Tibial nerve (tissue), 4 donors: ENCODE results near the gene DPP10. TPM values are rescaled to one million over a fixed set of nuclear protein-coding genes. Genes with fewer than 3 reads are reported as not detected.

Source experiments
- DNase-seq, 2 donors: peaks; one replicate each; pipeline ENCODE4 v3.0.0-alpha.2; 2019; ENCODE audit warnings: low spot score in 2 of 2
- H3K27ac ChIP-seq, 4 donors: fragments of 200-600 bp; sonication (generic) in 3 of 4; one replicate each; pipeline ENCODE4 v1.5.1; 2017 to 2019; ENCODE audit warnings: mild to moderate bottlenecking in 1 of 4
- H3K27me3 ChIP-seq, 2 donors: fragments of 200-600 bp; sonication (generic) in 1 of 2; one replicate each; pipeline versions ENCODE4 v1.5.1 to v1.6.0; 2017 to 2019
- H3K36me3 ChIP-seq, 3 donors: fragments of 200-600 bp; sonication (generic); one replicate each; pipeline ENCODE4 v1.5.1; 2018 to 2019
- H3K4me1 ChIP-seq, 4 donors: fragments of 200-600 bp; sonication (generic) in 3 of 4; one replicate each; pipeline ENCODE4 v1.5.1; 2017 to 2019
- H3K4me3 ChIP-seq, 4 donors: fragments of 200-600 bp; sonication (generic) in 3 of 4; one replicate each; pipeline ENCODE4 v1.5.1; 2017 to 2019; ENCODE audit warnings: mild to moderate bottlenecking in 1 of 4, moderate library complexity in 1 of 4
- H3K9me3 ChIP-seq, 4 donors: fragments of 200-600 bp; sonication (generic) in 3 of 4; one replicate each; pipeline ENCODE4 v1.5.1; 2017 to 2019
- CTCF ChIP-seq, 5 experiments: fragments of 200-600 bp in 3 of 5; fragments of 450-650 bp in 2 of 5; sonication (generic) in 3 of 5; IDR thresholded peaks; one replicate each; pipeline ENCODE4 v1.5.1; 2016 to 2019; ENCODE audit warnings: antibody characterized with exemption in 5 of 5, mild to moderate bottlenecking in 3 of 5, moderate library complexity in 2 of 5
- EP300 ChIP-seq, 2 donors: sonication (generic); formaldehyde crosslinking; IDR thresholded peaks; one replicate each; pipeline ENCODE4 v1.6.1; 2017; ENCODE audit warnings: antibody characterized with exemption in 2 of 2, mild to moderate bottlenecking in 1 of 2
- POLR2A ChIP-seq, 2 donors: fragments of 450-650 bp; IDR thresholded peaks; one replicate each; pipeline ENCODE4 v1.6.1; 2017; ENCODE audit warnings: antibody characterized with exemption in 2 of 2, mild to moderate bottlenecking in 2 of 2, moderate library complexity in 2 of 2
- WGBS, 2 donors: methylation state at CpG; one replicate each; pipeline ENCODE4 v1.1.5; 2018; 5-methylcytosine and 5-hydroxymethylcytosine counted together
- total RNA-seq, 4 donors: library from RNA; depleted of rRNA; stranded (reverse); fragments of >200 nt; gene quantifications; one replicate each; pipeline ENCODE4 v1.1.0, GENCODE V29; 2016

Gene DPP10
- total RNA-seq, 4 donors from 2014 or later: 0.20 to 2.1 TPM; not detected in 2

GRCh38 chr2:114933671-114934241 lies 491.3 kb downstream of the DPP10 start:
- no peaks in the 10 kb centered on the region for H3K27me3 ChIP-seq
- DNase-seq: no peak
- TF ChIP-seq CTCF (IDR thresholded peaks at IDR 0.05) (no peak), EP300 (IDR thresholded peaks at IDR 0.05) (no peak), POLR2A (IDR thresholded peaks at IDR 0.05) (no peak)
- H3K4me1 ChIP-seq: no peaks in the 10 kb centered on the region
- 66 to 67% methylated on average over 4 of the region's 4 CpGs for WGBS, 2 donors
- H3K27ac ChIP-seq: no peak overlapping the region
- H3K4me3 ChIP-seq: no peak overlapping the region
- H3K9me3 ChIP-seq: peaks cover 0 to 10% (median 0%) of the 10 kb centered on the region in 4 donors
- H3K36me3 ChIP-seq: no peaks in the 10 kb centered on the region

- H3K27ac ChIP-seq: no peak overlapping the region
- peaks cover 0 to 3% (median 0%) of the 10 kb centered on the region in 4 donors for H3K9me3 ChIP-seq
- no peak for TF ChIP-seq POLR2A (IDR thresholded peaks at IDR 0.05)
- no peak for TF ChIP-seq EP300 (IDR thresholded peaks at IDR 0.05)
- no peak for TF ChIP-seq CTCF (IDR thresholded peaks at IDR 0.05)
- H3K36me3 ChIP-seq: no peaks in the 10 kb centered on the region
- no peak overlapping the region for H3K4me3 ChIP-seq
- no peaks in the 10 kb centered on the region for H3K27me3 ChIP-seq
- H3K4me1 ChIP-seq: no peaks in the 10 kb centered on the region
- 89 to 91% methylated on average over 7 of the region's 7 CpGs for WGBS, 2 donors
- no peak for DNase-seq
Measured at GRCh38 chr2:114935031-114935430, 492.6 kb downstream of the DPP10 start.

- 70 to 81% methylated on average over 9 of the region's 9 CpGs for WGBS, 2 donors
- Histone ChIP-seq H3K4me1 (no peaks in the 10 kb centered on the region), H3K27ac (no peak overlapping the region), H3K4me3 (no peak overlapping the region), H3K9me3 (no peaks in the 10 kb centered on the region), H3K36me3 (no peaks in the 10 kb centered on the region), H3K27me3 (no peaks in the 10 kb centered on the region)
- DNase-seq: no peak
- TF ChIP-seq CTCF (IDR thresholded peaks at IDR 0.05) (no peak), EP300 (IDR thresholded peaks at IDR 0.05) (no peak), POLR2A (IDR thresholded peaks at IDR 0.05) (no peak)
Measured at GRCh38 chr2:114937366-114937930, 495.0 kb downstream of the DPP10 start.

GRCh38 chr2:114940785-114941458 lies 498.5 kb downstream of the DPP10 start:
- no peak overlapping the region for H3K27ac ChIP-seq
- 26 to 44% methylated on average over 3 of the region's 3 CpGs for WGBS, 2 donors
- no peak for DNase-seq
- no peak overlapping the region for H3K4me3 ChIP-seq
- no peaks in the 10 kb centered on the region for H3K27me3 ChIP-seq
- H3K36me3 ChIP-seq: no peaks in the 10 kb centered on the region
- H3K4me1 ChIP-seq: no peaks in the 10 kb centered on the region
- no peaks in the 10 kb centered on the region for H3K9me3 ChIP-seq
- TF ChIP-seq POLR2A (IDR thresholded peaks at IDR 0.05) (no peak), EP300 (IDR thresholded peaks at IDR 0.05) (no peak), CTCF (IDR thresholded peaks at IDR 0.05) (no peak)

- 84 to 88% methylated on average over 2 of the region's 2 CpGs for WGBS, 2 donors
- H3K27me3 ChIP-seq: no peaks in the 10 kb centered on the region
- no peaks in the 10 kb centered on the region for H3K9me3 ChIP-seq
- no peak for TF ChIP-seq EP300 (IDR thresholded peaks at IDR 0.05)
- no peak for TF ChIP-seq CTCF (IDR thresholded peaks at IDR 0.05)
- no peak for TF ChIP-seq POLR2A (IDR thresholded peaks at IDR 0.05)
- no peaks in the 10 kb centered on the region for H3K36me3 ChIP-seq
- H3K4me1 ChIP-seq: no peaks in the 10 kb centered on the region
- DNase-seq: no peak
- no peak overlapping the region for H3K27ac ChIP-seq
- no peak overlapping the region for H3K4me3 ChIP-seq
Measured at GRCh38 chr2:114949228-114949804, 506.9 kb downstream of the DPP10 start.
